CD4-positive, alpha-beta T cell treated with Interleukin-17A for 4 hours (primary cell): ENCODE data around the gene FDX2.

ENCODE experiments used
- DNase-seq: peaks from one replicate; pipeline ENCODE4 v3.0.0-alpha.2; 2020; ENCODE audit warnings: mixed read lengths

FDX2 gene

DNA sequence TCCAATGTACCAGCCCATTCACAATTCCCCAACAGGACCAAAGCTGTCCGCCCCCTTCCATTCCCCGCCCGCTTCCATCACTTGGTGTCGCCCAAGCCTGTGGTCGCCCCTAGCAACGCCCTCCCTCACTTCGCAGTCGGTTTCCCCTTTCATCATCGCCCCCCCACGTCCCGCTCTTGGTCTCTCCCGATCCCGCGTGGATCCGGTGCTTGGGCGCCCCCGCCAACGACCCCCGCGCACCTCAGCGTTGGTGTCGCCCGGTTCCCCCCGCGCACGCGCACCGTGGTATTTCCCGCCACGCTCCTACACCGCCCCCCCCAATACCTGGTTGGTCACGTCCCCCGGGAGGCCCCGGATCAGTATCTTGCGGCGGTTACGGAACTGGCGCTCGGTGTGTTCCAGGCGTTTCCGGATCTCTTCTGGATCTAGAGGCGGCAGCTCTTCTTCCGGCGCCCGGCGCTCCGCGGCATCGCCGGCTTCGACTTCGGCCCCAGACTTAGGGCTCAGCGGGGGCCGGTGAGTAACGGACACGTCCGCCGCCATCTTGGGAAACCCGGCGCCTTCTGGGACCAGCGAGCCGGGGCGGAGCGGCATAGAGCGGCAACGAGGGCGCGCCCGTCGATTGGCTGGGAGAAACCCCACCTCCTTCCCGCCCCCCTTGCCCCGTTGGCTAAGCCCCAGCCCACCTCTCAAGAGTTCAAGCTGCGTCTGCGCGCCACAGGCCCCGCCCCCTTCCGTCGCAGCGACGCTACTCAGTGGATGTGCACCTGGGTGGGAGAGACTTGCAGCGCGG lies 17.3 kb upstream of the FDX2 start, which contains the start of gene RAVER1:
RAVER1 (minus strand) TSS at position 565 of the 793 bp plus-strand sequence; CDS start at position 543, 22 bp downstream.
- peak; percentile 99 for DNase-seq

DNA sequence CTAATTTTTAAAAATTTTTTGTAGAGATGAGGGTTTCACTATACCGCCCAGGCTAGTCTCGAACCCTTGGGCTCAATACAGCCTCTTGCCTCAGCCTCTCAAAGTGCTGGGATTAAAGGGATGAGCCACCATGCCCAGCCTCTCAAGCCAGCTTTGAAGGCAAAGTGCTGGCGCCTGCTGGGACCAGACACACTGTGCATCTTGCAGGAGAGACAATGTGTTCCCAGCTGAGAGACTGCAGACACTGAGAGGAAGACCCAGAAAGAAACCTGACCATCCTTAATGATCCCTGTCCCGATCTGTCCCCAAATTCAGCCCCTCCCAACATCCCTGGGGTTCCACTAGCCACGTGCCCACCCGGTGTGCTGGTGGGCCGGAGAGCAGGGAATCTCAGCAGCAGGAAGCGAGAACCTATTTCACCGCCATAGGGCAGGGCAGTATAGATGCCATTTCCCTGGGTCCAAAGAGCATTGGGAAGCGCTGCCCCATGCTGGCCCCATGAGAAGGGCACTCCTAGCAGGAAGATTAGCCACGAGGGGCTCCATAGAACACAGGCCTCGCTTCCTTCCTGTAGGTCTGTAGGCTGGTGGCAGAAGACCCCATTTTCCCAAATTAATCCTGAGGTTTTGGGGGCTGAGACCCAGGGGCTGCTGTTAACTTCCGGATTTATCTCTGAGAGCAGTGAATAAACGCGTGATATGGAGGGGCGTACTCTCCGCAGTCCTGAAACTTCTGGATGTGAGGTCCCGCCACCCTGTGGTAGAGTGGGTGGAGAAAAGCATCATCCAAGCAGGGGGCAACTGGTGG lies 16.5 kb upstream of the FDX2 start:
- no peak for DNase-seq

DNA sequence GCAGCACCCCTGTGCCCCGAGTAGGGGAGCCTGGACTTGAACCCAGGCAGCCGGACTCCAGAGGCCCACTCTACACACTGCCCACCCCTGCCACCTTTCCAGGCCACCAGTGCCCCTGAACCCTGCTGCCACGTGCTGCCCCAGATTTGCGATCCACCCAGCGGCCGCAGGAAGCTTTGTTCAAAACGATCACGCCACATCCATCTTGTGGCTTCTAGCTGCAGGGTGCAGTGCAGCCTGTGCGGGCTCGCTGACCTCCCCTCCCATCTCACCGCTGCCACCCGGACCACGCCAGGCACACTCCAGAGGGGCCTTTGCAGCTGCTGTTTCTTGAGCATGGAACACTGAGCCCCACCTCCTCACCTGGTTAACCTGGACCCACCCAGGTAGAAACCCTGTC lies 13.7 kb upstream of the FDX2 start:
- no peak for DNase-seq

DNA sequence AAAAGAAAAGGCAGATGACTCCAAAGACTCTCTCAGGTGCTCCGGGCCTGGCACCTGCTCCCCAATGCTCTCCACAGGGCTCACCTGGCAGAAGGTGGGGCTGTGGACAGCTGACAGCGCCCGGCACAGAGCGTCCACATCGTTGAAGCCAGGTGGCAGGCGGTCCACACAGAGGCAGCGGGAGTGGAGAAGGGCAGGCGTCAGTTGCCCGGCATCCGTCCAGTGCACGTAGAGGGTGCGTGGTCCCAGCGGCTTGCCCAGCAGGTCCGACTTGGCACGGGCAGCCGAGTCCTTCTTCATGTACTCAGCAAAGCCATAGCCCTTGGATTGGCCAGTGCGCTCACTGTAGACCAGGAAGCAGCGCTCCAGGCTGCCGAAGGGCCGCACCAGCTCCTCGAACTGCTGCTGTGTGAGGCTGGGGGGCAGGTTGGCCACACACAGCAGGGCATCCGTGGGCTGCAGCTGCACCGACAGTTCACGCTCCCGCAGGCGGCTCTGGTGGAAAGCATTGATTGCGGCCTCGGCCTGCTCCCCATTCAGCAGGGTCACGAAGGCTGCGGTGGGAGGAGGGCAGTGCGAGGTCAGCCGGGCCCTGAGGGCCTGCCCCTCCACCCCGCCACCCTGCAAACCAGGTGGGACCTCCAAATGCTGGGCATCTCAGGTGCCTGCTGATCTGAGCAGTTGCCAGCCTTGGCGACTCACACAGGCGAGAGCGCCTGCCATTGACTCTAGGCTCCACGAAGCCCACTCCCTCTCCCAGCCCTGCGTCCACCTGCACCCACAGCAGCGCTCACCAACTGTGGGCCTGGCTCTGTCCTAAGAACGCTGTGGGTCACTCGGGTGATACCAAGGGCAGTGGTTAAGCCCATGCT lies 13.0 kb upstream of the FDX2 start:
- no peak for DNase-seq

DNA sequence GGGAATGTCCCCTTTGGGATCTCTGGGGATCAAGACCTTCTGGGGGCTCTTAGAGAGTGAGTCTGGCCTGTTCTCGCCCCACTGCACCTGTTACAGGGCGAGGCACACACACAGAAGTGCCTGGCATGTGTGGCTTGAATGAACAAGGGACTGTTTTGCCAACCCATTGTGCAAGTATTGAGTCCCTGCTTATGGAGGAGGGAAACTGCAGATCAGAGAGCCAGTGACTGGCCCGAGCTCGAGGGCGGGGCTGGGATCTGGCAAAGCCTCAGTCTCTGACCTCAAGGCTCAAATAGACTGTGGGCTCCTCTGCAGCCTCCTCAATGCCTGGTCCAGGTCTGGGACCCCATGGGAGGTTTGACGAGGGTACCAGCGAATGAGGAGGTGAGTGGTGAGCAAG lies 12.0 kb upstream of the FDX2 start:
- no peak for DNase-seq

DNA sequence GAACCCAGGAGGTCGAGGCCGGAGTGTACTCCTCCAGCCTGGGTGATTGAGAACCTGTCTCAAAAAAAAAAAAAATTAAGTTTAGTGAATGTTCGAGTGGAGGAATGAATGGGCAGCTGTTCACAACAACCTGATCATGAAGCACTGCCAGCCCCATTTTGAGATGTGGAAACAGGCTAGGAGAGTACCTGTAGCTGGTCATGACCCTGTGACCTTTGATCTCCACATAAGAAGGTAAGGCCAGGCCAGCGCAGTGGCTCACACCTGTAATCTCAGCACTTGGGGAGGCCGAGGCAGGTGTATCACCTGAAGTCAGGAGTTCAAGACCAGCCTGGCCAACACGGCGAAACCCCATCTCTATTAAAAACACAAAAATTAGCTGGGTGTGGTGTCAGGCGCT lies 9.9 kb upstream of the FDX2 start:
- no peak for DNase-seq

DNA sequence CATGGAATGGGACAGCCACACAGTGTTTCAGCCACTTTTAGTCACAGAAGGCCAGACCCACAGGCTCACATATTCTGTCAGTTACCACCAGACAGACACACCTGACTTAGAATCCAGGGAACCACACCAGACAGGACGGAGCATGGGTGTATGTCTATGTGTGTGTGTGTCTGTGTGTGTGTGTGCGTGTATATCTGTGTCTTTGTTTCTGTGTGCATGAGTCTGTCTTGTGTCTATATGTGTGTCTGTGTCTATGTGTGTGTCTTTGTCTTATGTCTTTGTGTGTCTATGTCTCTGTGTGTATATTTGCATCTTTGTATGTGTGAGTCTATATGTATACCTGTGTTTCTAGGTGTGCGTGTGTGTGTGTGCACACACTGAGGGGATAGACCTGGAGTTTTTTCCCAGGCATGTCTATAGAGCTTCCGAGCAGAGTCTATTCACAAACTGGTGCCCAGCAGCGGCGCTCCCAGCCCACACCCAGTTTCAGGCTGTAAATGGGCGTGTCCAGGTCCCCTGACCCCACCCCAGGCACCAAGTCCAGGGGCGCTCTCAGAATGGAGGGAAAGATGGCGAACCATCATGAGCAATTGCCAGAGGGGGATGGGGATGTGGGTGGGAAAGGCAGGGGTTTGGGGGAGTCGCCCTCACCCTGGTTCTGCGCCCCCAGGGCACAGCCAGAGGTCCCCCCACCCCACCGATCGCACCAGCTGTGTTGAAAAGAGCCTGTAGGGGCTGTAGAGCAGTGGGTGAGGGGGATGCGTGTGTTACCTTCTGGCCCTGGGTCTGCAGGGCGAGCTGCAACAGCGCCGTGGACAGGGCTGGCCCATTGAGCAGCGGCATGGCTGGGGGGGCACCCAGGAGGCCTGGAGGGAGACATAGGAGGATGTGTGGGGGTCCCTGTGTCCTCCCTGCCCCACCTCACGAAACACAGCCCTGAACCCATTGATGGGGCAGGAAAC lies 6.3 kb upstream of the FDX2 start:
- DNase-seq: no peak

DNA sequence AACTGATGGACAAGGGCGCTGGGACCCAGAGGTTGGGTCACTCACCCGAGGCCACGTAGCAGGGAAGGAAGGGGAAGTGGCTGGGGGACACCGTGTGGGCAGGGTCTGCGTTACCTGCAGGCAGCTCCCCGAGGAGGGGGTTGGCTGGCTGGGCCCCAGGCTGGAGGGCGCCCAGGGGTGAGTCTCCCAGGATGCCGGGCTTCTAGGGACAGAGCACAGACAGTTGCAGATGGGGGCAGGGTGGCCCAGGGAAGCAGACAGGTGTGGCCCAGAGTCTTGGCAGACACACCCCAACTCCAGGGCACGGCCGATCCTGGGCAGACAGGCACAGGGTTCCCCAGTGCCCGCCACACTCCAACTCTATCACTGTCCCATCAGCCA lies 5.6 kb upstream of the FDX2 start:
- DNase-seq: no peak

DNA sequence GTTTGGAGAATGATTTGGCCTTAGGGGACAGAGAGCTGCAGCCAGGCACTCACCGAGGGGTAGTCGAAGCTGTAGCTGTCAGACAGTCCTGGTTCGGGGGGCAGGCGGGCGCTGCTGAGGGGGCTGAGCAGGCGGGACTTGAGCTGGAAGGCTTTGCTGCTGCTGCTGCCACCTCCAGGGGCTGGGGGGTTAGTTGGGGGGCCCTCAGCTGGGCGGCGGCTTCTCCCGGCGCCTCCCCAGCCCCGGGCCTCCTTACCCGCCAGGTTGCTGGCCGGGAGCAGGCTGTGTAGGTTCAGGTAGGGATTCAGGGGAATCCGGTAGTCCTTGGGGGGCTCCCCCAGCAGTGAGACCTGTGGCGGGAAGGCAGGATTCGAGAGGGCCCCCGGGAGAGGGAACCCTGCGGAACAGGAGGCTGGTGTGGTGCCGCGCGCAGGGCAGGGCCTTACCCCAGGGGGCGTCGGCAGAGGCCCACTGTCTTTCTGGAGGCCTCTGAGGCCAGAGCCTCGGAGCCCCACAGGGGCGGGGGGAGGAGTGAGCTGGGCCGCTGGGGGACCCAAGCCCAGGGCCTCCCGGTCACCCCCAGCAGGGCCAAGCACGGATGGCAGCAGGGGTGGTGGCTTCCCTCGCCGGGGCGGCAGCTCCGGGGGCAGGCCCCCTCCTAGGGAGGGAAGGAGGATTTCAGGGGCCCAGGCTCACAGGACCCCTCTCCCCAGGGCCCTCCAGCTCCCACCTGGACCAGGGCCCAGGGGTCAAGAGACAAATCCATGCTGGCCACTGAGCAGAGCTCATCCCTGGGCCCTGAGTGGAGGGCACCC lies 5.0 kb upstream of the FDX2 start:
- DNase-seq: no peak

DNA sequence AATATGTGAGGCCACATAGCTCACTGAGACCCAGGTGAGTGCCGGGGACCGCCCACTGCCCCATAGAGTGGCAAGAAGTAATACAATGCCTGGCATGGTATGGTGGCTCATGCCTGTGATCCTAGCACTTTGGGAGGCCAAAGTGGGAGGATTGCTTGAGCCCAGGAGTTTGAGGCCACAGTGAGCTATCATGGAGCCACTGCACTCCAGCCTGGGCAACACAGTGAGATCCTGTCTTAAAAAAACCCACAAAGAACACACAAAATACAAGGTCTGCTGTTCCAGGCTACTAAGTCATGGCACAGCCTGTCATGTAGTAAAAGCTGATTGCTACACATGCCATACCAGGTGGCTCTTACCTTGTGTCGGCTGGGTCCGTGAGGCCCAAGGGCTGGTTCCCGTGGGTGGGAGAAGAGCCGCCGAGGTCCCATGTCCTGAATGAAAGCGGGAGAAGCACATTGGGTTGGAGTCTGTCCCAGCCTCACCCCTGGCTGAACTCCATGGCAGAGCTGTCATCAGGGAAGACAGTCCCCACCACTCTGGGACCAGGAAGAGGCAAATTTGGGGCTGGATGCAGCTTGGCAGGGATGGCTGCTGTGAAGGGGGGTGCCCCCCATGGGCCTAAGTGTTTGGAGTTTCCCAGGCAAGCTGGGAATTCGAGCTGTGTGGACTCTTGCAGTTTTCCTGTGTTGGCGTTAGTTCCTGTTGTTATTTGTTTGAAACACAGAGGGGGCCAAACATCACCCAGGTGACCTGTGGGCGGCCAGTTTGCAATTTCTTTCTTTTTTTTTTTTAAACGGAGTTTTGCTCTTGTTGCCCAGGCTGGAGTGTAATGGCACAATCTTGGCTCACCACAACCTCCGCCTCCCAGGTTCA lies 3.2 kb upstream of the FDX2 start:
- DNase-seq: no peak

DNA sequence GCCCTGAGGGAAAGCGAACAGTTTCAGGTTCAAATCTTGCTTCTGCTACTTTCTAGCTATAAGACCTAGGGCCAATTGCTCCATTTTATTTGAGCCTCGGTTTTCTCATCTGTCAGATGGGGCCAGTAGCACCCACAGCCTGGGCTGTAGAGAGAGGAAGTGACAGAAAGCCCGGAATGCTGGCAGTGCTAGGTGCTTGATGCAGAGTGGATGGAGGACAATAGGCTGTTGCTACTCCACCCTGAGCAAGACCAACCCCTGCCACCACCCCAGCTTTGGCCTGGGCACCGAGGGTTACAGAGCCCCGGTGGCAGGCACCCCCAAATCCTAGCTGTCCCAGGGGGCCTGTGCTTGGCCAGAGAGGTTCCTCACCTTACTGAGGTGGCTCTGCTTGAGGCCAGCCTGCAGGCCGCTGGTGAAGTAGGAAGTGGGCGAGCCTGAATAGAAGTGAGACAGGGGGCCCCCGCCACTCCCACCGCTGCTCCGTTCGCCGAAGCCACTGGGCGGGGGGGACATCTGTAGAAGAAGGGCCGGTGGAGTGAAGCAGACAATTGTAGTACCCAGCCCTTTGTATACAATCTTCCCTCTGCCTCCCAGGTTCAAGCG lies 2.1 kb upstream of the FDX2 start:
- no peak for DNase-seq

DNA sequence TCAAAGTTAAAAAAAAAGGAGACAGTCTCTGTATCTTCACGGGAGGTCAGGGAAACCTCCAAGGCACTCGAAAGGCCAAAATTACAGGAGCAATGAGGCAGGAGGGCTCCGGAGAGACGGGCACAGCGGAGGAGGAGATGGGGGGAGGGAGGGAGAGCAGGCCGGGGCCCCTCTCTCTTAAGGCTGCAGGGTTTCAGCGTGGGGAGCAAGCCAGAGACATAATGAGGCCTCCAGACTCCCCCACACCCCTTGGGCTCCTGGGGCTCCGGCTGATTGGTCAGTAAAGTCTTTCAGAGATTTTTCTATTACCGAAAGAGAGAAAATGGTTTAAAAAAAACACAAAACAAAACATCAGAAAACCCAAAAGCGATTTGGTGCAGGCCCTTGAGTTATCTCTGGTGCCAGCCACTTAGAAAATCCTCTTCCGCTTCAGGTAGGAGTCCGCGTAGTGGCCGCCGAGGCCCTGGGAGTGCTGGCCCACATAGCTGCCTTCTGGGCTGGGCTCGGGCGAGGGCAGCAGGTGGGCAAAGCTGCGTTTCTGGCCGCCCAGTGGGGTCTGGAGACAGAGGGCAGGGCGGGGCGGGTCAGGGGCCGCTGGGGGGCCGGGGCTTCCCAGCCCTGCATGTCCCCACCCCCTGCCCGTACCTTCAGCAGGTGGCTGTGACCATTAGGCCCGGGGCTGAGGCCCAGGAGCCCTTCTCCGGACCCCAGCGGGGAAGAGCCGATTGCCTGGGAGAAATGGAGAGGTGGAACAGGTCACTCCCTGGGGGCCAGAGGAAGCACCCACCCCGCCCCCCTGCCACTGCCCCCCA lies 1.4 kb upstream of the FDX2 start:
- DNase-seq: no peak

DNA sequence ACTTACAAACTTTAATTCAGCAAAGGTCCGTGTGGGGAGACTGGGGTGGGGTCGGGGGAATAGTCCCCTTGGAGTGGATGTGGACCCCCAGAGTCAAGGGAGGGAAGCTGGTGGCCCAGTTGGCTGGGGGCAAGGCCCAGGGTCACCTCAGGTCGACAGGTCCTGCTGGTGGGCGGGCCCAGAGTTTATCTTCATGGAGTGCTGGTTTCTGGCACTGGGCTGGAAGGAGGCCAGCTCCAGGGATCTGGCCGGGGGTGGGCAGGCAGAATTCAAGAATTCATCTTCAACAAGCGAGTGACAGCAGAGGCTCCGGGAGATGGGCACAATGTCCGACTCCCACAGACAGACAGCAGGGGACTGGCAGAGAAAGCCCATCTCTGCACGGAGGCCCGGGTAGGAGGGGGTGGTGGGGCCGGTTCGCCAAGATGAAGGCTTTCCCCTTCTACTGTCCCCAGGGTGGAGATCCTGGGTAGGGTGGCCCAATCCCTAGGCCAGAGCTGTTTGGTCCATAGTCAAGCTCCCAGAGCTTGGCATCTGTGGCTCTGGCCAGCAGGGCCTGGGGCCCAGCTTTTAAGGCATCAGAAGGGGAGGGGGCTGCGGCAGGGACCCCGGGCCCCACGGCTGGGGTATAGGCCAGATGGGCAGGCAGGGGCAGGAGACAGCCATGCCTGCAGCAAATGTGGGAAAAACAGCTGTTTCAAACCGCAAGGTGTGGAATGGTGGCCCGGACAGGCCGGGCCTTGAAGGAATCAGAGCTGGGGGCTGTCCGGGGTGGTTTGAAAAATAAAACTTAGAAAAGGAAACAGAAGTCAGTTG lies 622 bp upstream of the FDX2 start:
- no peak for DNase-seq

DNA sequence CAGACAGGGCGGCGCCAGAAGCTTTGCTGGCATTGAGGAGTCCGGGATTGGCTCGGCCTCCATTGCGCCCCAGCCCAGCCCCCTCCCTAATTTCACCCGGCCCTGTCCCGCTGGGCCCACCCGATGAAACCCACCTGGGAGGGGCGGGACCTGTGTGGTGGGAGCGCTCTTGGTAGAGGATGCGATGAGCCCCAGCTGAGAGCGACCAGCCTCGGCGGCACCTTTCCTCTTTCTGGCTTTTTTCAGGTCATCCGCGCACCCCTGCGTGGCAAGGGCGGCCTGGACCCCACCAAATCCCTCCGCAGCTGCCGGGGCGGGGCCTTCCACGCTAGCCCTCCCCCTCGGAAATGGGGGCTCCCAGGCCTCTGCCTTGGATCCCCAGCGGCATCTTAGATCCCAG lies 6.4 kb downstream of the FDX2 start, which contains the start of gene ZGLP1:
ZGLP1 (minus strand) TSS at position 393 of the 400 bp plus-strand sequence.
- DNase-seq: no peak

DNA sequence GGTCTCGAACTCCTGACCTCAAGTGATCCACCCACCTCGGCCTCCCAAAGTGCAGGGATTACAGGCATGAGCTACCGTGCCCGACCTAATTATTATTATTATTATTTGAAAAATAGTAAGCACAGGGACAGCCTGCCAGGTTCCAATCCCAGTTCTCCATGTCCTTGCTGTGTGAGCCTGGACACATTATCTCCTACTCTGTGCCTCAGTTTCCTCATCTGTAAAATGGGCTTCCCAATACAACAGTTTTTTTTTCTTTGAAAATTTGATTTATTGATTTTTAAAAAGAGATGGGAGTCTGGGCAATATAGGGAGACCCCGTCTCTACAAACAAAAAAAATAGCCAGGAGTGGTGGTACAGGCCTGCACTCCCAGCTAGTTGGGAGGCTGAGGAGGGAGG lies 9.5 kb downstream of the FDX2 start:
- no peak for DNase-seq

DNA sequence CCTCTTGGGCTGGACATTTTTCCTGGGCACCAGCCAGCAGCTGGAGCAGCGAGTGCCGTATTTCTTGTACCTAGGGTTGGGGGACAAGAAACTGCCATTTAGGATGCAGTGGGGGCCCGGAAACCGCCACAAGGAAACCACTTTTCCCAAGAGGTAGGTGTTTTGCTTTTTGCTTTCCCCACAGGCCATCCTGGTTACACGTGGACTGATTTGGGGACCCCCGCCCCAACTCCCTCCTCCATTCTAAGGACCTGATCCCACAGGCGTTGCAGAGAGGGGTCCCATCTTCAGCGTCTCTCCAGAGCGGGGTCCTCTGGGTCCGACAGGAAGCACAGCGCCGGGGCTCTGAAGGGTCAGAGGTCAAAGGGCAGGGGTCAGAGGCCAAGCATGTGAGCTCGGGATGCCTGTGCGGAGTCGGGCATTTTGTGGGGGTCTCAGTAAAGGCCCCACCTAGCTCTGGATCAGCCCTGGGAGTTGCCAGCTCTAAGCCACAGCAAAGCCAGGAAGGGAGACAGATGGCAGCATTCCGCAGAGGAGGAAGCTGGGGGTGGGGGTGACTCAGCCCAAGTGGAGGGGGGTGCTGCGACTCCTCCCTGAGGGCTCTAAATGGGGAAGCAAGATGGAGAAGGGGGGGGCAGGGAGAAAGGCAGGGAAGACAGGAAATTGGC lies 10.5 kb downstream of the FDX2 start:
- no peak for DNase-seq
